SJSA1 (cell line): Measurements from ENCODE around the gene SYNM. TPM values are rescaled to one million over a fixed set of nuclear protein-coding genes. Genes with fewer than 3 reads are reported as not detected.
"Not testable (repeated sequence)": the region's sequence is repeated elsewhere in the genome, so short reads cannot be mapped to it uniquely, and the experiment has no call there.

Source experiments
- DNase-seq, 2 experiments: peaks; one replicate each; pipeline ENCODE4 v3.0.0-alpha.2; 2015 to 2020; ENCODE audit warnings: low spot score in 2 of 2, low read depth in 1 of 2
- H3K27ac ChIP-seq: fragments of 250-450 bp; sonication (Bioruptor Pico); 2 replicates; pipeline ENCODE4 v1.5.1; 2020; ENCODE audit warnings: mild to moderate bottlenecking, moderate library complexity
- H3K27me3 ChIP-seq: fragments of 250-450 bp; sonication (Bioruptor Pico); replicated peaks from 2 replicates; pipeline ENCODE4 v1.5.1; 2020; ENCODE audit warnings: mild to moderate bottlenecking, moderate library complexity
- H3K36me3 ChIP-seq: fragments of 250-450 bp; sonication (Bioruptor Pico); 2 replicates; pipeline ENCODE4 v1.5.1; 2020; ENCODE audit warnings: mild to moderate bottlenecking
- H3K4me1 ChIP-seq: fragments of 250-450 bp; sonication (Bioruptor Pico); replicated peaks from 2 replicates; pipeline ENCODE4 v1.6.1; 2021; ENCODE audit warnings: mild to moderate bottlenecking
- H3K4me3 ChIP-seq: fragments of 250-450 bp; sonication (Bioruptor Pico); 2 replicates; pipeline ENCODE4 v1.5.1; 2020; ENCODE audit warnings: mild to moderate bottlenecking
- H3K9me3 ChIP-seq: fragments of 250-450 bp; sonication (Bioruptor Pico); replicated peaks from 2 replicates; pipeline ENCODE4 v1.5.1; 2020; ENCODE audit warnings: mild to moderate bottlenecking
- total RNA-seq: library from RNA; depleted of rRNA; stranded (reverse); fragments of >200 nt; shearing (Covaris generic); gene quantifications from 2 replicates; pipeline ENCODE4 v1.2.3, GENCODE V29; 2014; rRNA removed

SYNM gene, protein sequence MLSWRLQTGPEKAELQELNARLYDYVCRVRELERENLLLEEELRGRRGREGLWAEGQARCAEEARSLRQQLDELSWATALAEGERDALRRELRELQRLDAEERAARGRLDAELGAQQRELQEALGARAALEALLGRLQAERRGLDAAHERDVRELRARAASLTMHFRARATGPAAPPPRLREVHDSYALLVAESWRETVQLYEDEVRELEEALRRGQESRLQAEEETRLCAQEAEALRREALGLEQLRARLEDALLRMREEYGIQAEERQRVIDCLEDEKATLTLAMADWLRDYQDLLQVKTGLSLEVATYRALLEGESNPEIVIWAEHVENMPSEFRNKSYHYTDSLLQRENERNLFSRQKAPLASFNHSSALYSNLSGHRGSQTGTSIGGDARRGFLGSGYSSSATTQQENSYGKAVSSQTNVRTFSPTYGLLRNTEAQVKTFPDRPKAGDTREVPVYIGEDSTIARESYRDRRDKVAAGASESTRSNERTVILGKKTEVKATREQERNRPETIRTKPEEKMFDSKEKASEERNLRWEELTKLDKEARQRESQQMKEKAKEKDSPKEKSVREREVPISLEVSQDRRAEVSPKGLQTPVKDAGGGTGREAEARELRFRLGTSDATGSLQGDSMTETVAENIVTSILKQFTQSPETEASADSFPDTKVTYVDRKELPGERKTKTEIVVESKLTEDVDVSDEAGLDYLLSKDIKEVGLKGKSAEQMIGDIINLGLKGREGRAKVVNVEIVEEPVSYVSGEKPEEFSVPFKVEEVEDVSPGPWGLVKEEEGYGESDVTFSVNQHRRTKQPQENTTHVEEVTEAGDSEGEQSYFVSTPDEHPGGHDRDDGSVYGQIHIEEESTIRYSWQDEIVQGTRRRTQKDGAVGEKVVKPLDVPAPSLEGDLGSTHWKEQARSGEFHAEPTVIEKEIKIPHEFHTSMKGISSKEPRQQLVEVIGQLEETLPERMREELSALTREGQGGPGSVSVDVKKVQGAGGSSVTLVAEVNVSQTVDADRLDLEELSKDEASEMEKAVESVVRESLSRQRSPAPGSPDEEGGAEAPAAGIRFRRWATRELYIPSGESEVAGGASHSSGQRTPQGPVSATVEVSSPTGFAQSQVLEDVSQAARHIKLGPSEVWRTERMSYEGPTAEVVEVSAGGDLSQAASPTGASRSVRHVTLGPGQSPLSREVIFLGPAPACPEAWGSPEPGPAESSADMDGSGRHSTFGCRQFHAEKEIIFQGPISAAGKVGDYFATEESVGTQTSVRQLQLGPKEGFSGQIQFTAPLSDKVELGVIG (N-terminal part only)
- total RNA-seq, result 71.3 TPM in 2 replicates

DNA sequence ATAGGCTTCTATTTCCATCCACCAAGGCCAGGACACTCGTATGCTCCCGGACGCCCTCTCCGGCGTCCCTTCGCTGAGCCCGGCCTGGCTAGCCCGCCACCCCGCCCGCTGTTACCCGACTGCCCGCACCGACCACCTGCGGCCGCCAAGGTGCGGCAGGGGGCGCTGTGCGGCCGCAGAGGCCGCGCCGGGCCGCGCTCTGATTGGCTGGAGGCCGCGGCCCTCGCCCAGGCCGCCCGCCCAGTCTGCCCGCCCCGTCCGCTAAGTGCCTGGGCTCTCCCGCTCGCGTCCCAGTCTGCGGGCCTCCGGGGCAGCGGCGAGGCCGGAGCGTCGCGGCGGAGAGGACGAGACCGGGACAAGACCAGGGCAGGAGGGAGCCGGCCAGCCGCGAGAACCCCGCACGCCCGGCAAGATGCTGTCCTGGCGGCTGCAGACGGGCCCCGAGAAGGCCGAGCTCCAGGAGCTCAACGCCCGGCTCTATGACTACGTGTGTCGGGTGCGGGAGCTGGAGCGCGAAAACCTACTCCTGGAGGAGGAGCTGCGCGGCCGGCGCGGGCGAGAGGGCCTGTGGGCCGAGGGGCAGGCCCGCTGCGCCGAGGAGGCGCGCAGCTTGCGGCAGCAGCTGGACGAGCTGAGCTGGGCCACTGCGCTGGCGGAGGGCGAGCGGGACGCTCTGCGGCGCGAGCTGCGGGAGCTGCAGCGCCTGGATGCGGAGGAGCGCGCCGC, at the start of gene SYNM:
TSS of gene SYNM (plus strand) at position 293 of the 726 bp plus-strand sequence. CDS start at position 413, 120 bp downstream.
- H3K36me3 ChIP-seq, result peaks cover 31% of the 10 kb centered on the region
- peak within 1 kb of the TSS; percentile 72 for H3K4me3 ChIP-seq
- no peaks in the 10 kb centered on the region for H3K9me3 ChIP-seq
- H3K4me1 ChIP-seq, result peaks cover 38% of the 10 kb centered on the region
- DNase-seq, result peak; percentile 82 to 95
- H3K27ac ChIP-seq, result peak within 1 kb of the TSS; percentile 20
- no peaks in the 10 kb centered on the region for H3K27me3 ChIP-seq

DNA sequence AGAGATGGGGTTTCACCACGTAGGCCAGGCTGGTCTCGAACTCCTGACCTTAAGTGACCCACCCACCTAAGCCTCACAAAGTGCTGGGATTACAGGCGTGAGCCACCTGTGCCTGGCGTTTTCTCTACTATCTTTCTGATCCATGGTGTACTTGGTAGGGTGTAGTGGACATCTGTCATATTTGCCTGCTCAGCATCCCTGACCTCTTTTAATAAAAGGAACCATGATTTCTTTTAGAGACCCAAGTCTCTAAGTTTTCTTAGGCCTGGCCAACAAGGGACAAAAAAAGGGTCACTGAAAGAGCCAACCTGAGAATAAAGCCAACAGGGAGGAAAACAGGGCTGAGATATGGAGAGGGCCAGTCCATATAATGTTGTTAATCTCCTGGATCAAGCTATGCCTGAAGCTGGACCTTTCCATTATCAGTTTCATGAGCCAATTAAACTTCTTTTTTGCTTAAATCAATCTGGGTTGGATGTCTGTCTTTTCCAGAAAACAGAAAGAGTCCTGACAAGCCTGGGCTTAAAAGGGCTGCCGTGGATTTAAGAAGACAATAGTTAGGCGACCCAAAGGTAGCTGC, 49.2 kb upstream of the SYNM start:
- Histone ChIP-seq H3K9me3 (no peaks in the 10 kb centered on the region), H3K27ac (no peak overlapping the region), H3K27me3 (no peaks in the 10 kb centered on the region), H3K4me1 (peaks cover 15% of the 10 kb centered on the region), H3K36me3 (no peaks in the 10 kb centered on the region), H3K4me3 (no peak overlapping the region)
- no peak for DNase-seq

DNA sequence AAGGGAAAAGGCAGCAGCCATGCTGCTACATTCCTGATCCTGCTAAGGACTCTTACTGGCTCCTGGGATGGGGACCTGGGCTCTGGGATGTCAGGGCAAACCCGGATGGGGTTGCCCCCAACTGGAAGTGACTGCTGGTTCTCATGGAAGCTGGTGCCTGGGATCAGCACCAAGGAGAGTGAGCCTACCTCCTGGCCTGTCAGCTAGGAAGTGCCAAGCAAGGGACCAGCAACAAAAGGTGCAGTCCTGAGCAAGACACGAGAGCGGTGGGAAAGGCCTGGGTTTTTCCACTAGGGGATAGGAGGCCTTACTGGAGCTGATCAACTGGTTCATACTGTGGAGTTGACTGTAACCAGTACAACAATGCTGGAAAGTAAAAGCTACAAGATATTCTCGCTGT, 47.9 kb upstream of the SYNM start:
- DNase-seq, result no peak
- H3K27ac ChIP-seq, result no peak overlapping the region
- H3K36me3 ChIP-seq, result no peaks in the 10 kb centered on the region
- H3K27me3 ChIP-seq, result no peaks in the 10 kb centered on the region
- H3K4me3 ChIP-seq, result no peak overlapping the region
- no peaks in the 10 kb centered on the region for H3K9me3 ChIP-seq
- H3K4me1 ChIP-seq, result peaks cover 15% of the 10 kb centered on the region

DNA sequence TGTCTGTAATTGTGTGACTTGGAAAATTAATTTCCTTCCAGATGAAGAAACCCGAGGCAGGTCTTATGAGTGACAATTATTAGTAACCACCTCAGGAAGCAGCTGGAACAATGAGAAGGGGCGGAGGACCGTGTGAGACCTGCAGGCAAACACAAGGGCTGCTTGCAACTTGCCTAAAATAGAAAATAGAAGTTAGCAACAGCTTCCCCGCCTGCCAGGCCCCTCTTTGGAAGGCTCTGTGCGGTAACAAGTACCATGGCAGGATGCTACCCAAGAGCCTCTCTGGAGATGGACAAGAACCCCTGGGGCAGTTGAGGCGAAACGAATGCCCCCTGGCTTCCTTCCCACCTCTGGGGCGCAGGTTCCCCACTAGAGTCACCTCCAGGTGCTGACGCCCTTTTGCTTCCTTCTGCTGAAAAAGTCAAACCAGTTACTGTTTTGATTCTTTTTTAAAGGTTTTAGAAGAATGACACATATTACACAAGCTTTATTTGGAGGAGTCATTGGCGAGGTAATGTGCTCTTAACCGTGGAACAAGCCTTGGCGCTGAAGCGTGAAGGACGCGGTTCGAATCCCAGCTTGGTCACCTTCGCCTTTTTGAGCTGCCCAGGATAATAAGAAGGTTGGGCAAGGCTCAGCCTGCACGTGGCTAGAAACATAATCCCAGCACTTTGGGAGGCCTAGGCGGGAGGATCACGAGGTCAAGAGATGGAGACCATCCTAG, 47.0 kb upstream of the SYNM start:
- no peak for DNase-seq
- Histone ChIP-seq H3K36me3 (no peaks in the 10 kb centered on the region), H3K27ac (no peak overlapping the region), H3K4me1 (peaks cover 15% of the 10 kb centered on the region), H3K4me3 (no peak overlapping the region), H3K27me3 (no peaks in the 10 kb centered on the region), H3K9me3 (no peaks in the 10 kb centered on the region)

DNA sequence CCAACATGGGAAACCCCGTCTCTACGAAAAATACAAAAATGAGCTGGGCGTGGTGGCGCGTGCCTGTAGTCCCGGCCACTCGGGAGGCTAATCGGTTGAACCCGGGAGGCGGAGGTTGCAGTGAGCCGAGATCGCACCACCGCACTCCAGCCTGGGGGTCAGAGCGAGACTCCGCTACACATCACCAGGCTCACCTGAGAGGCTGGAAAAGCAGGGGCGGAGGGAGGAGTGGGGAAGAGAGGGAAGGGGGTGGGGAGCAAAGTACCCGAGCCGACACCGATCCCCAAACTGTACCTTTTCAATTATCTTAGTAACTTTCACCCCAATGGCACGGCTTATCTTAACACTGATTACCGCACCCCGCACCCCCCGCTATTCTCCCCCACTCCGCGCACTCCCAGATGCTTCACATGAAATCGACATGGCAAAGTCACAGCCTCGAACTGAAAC, 46.4 kb upstream of the SYNM start:
- Histone ChIP-seq H3K27me3 (no peaks in the 10 kb centered on the region), H3K36me3 (no peaks in the 10 kb centered on the region), H3K27ac (0 out of 2 replicates have a peak overlapping the region, but pooled peaks have one; percentile 41), H3K4me3 (peak overlapping the region; percentile 23), H3K9me3 (no peaks in the 10 kb centered on the region), H3K4me1 (peaks cover 15% of the 10 kb centered on the region)
- no peak for DNase-seq

DNA sequence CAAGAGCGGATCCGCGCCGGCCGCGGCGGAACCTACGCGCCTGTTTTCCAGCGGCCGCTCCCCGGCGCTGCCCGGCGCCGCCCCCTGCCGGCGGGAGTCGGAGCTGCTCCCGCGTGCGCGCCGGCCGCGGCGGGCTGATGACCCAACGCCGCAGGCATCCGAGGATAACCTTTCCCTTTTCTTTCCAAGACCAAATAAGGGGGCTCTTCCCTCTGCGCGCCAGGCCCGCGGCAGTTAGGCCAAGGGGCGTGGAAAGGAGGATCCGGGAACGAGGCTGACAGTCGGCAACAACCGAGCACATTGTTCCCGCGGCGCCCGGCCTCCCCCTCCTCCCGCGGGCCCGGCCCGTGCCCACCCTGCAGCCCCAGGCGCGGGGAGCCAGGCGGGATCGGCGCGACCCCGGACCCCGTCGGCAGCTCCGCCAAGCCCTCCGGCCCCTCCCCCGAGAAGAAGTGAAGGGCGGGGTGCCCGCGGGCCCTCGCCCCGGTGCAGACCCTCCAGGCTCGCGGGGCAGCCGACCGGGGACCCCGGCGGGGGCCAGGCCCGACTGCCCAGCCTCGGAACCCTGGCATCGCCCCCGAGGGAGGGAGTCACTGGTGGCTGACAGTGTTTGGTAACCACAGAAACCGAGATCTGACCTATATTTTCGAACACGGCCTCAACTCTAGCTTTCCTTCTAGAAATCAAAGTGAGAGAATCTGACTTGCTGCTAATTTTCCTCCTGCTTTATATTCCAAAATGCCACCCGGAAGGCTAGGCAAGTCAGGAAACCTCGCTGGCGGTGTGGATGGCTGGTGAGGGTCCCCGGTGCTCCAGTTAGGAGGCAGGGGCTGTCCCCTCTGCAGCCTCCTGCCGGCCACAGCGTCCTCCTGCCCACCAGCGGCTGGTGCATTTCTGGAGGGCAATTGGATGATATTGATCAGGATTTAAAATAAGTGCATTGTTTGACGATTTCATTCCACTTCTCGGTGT, 45.6 kb upstream of the SYNM start:
- no peaks in the 10 kb centered on the region for H3K27me3 ChIP-seq
- peak overlapping the region; percentile 48 for H3K4me3 ChIP-seq
- no peaks in the 10 kb centered on the region for H3K36me3 ChIP-seq
- H3K9me3 ChIP-seq, result no peaks in the 10 kb centered on the region
- H3K27ac ChIP-seq, result peak overlapping the region; percentile 99
- peak; percentile 93 to 94 for DNase-seq
- H3K4me1 ChIP-seq, result peaks cover 15% of the 10 kb centered on the region

DNA sequence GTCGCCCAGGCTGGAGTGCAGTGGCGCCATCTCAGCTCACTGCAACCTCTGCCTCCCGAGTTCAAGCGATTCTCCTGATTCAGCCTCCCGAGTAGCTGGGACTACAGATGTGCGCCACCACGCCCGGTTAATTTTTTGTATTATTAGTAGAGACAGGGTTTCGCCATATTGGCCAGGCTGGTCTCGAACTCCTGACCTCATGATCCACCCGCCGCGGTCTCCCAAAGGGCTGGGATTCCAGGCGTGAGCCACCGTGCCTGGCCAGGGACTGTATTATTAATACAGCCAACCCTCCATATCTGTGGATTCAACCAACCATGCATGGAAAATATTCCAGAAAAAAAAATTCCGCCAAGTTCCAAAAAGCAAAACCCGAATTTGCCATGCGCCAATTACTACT, 44.7 kb upstream of the SYNM start:
- not testable (repeated sequence) for H3K27me3 ChIP-seq, H3K9me3 ChIP-seq, DNase-seq, H3K4me3 ChIP-seq, H3K36me3 ChIP-seq
- peaks cover 15% of the 10 kb centered on the region for H3K4me1 ChIP-seq
- peak overlapping the region; percentile 99 for H3K27ac ChIP-seq

DNA sequence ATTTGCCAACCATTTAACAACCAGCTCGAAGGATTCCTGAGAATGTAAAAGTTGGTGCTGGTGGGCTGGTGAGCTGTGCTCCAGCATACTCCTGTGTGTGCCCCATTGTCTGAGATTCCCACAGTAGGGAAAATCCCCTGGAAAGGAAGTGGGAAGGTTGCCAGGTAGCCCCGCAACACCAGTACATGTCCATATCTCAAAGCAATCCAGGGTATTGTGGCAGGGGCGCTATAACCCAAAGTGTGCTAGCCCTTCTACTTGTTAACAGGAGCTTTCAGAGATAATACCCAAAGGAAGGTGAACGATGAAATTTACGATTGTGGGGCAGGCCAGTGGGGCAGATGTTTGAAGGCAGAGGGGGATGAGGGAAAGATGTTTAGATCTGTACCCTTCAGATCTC, 42.7 kb upstream of the SYNM start:
- peaks cover 15% of the 10 kb centered on the region for H3K4me1 ChIP-seq
- no peak overlapping the region for H3K27ac ChIP-seq
- H3K9me3 ChIP-seq, result no peaks in the 10 kb centered on the region
- H3K36me3 ChIP-seq, result no peaks in the 10 kb centered on the region
- no peak overlapping the region for H3K4me3 ChIP-seq
- DNase-seq, result no peak
- no peaks in the 10 kb centered on the region for H3K27me3 ChIP-seq

DNA sequence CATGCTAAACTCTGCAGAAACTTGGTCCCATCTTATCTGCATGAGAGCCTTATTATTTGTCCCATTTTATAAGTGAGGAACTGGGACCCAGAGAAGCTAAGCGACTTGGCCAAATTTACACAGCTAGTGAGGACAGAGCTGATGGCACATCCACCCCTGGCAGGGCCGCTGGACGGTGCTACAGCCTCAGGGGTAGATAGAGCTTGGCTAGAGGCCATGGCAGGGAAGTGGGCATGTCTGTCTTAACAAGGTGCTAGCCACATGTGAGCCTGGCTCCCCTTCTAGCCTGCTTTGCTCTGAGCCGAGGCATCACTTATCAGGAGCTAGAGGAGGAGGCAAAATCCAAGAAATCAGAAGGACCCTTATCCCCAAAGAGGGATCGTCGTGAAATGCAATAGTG, 36.7 kb upstream of the SYNM start:
- no peak for DNase-seq
- Histone ChIP-seq H3K27me3 (no peaks in the 10 kb centered on the region), H3K9me3 (no peaks in the 10 kb centered on the region), H3K27ac (no peak overlapping the region), H3K4me1 (no peaks in the 10 kb centered on the region), H3K36me3 (no peaks in the 10 kb centered on the region), H3K4me3 (no peak overlapping the region)

DNA sequence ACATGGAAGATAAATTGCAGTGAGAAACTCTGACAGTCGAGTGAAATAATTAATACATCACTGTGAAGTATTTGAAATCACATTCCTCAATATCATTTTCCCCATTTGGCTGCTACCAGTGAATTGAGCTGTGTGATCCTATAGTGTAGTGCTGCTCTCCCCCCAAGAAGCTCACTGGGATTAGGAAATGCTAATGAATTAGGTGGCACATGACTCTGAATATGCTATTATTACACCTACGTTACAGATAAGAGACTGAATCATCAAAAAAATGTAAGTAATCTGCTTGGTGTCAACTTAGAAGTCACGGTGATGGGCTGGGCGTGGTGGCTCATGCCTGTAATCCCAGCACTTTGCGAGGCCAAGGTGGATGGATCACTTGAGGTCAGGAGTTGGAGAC, 34.7 kb upstream of the SYNM start:
- H3K4me1 ChIP-seq, result no peaks in the 10 kb centered on the region
- no peak overlapping the region for H3K4me3 ChIP-seq
- no peaks in the 10 kb centered on the region for H3K36me3 ChIP-seq
- DNase-seq, result no peak
- no peaks in the 10 kb centered on the region for H3K9me3 ChIP-seq
- no peaks in the 10 kb centered on the region for H3K27me3 ChIP-seq
- H3K27ac ChIP-seq, result no peak overlapping the region

DNA sequence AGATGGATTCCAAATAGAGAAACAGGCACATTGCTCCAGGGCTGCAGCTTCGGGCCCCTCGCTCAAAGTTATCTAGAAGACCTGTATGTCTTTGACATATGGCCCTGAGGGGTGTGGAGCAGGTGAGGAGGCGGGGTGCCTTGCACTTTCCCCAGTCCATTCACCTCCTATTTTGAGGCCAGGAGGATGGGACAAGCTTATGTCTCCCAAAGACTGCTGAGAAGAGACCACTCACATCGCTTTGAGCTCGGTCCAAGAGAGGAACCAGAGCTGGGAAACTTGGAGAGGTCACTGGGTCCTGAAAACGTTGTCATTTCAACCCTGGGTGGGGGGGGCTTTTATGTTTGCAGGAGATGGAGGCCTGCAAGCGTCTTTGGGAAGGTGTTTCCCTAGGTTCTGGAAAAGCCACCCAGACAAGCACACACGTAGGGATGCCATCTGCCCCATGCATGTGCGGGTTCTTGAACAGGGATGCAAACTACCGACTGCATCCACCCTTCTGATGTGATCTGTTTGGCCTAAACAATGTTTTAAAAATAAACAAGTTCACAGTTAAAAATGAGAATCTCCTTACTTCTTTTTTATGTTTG, 33.7 kb upstream of the SYNM start:
- H3K9me3 ChIP-seq, result no peaks in the 10 kb centered on the region
- H3K4me3 ChIP-seq, result no peak overlapping the region
- no peaks in the 10 kb centered on the region for H3K4me1 ChIP-seq
- H3K27me3 ChIP-seq, result no peaks in the 10 kb centered on the region
- H3K36me3 ChIP-seq, result no peaks in the 10 kb centered on the region
- no peak overlapping the region for H3K27ac ChIP-seq
- no peak for DNase-seq
